Right lobe of liver (tissue), 6 donors: ENCODE measurements around the gene KCNJ2. TPM values are rescaled to one million over a fixed set of nuclear protein-coding genes. Genes with fewer than 3 reads are reported as not detected.

ENCODE experiments used
- ATAC-seq, 4 donors: fragments of 200-7000 bp; cut with Tn5 transposase; one replicate each; pipeline ENCODE4 v1.9.1; 2020; ENCODE audit warnings: mild to moderate bottlenecking in 4 of 4, moderate library complexity in 4 of 4
- DNase-seq, 3 donors: peaks; one replicate each; pipeline ENCODE4 v3.0.0-alpha.2; 2020
- H3K27ac ChIP-seq, 3 donors: fragments of 200-600 bp; one replicate each; pipeline ENCODE4 v1.8.0; 2022
- H3K27me3 ChIP-seq, 2 donors: fragments of 200-600 bp; one replicate each; pipeline ENCODE4 v1.8.0; 2022
- H3K36me3 ChIP-seq, 4 donors: fragments of 200-600 bp; sonication (generic) in 1 of 4; one replicate each; pipeline versions ENCODE4 v1.5.1 to v1.8.0; 2017 to 2022; ENCODE audit warnings: control low read depth in 1 of 4
- H3K4me1 ChIP-seq, 4 donors: fragments of 200-600 bp; sonication (generic) in 1 of 4; one replicate each; pipeline versions ENCODE4 v1.5.1 to v1.8.0; 2017 to 2022; ENCODE audit warnings: control low read depth in 1 of 4
- H3K4me3 ChIP-seq, 3 donors: fragments of 200-600 bp; one replicate each; pipeline ENCODE4 v1.8.0; 2022
- H3K9me3 ChIP-seq, 4 donors: fragments of 200-600 bp; sonication (generic) in 1 of 4; one replicate each; pipeline versions ENCODE4 v1.5.1 to v1.8.0; 2017 to 2022; ENCODE audit warnings: control low read depth in 1 of 4
- CTCF ChIP-seq, 4 donors: fragments of 200-600 bp in 3 of 4; fragments of 450-650 bp in 1 of 4; IDR thresholded peaks; one replicate each; pipeline versions ENCODE4 v1.5.1 to v1.8.0; 2016 to 2022; ENCODE audit warnings: antibody characterized with exemption in 4 of 4, mild to moderate bottlenecking in 2 of 4
- POLR2A ChIP-seq: fragments of 450-650 bp; IDR thresholded peaks from one replicate; pipeline ENCODE4 v1.6.1; 2017; ENCODE audit warnings: antibody characterized with exemption, mild to moderate bottlenecking
- WGBS: methylation state at CpG from one replicate; pipeline ENCODE4 v1.1.6; 2018; ENCODE audit warnings: low coverage, low lambda C conversion rate; ENCODE audit not compliant: insufficient coverage; ENCODE audit errors: missing lambda C conversion rate; 5-methylcytosine and 5-hydroxymethylcytosine counted together
- intact Hi-C, 2 donors: fragments of 100-400 bp; cut with DNase I; formaldehyde crosslinking; loops; one replicate each; pipeline versions ENCODE4 v1.11.2 to v1.14.1; 2022
- total RNA-seq, 6 experiments: library from RNA; depleted of rRNA in 2 of 6; stranded (reverse); fragments of >200 nt in 2 of 6; fragmentation: NEBNext Ultra II Directional in 3 of 6; extraction: Animal tissue kit (Norgen Biotek cat#: 25700) in 3 of 6; gene quantifications; one replicate each; pipeline versions ENCODE4 v1.1.0 to v1.2.4, GENCODE V29; 2016 to 2023
- donor health status: DM: no; HTN: yes; CAD: no.
- donor health status: DM: no; HTN: no; CAD: no.
- donor health status: DM: no; HTN: no; CAD: no.
- donor health status: DM: no; HTN: yes; CAD: no.
- donor health status: DM: no; HTN: yes; CAD: no.

KCNJ2 gene
- total RNA-seq, 6 experiments from 2014 or later: 0.62 to 2.5 (median 1.0) TPM

- H3K4me1 ChIP-seq: peaks cover 0 to 12% (median 0%) of the 10 kb centered on the region in 4 donors
- TF ChIP-seq POLR2A (no peak), CTCF (IDR thresholded peaks at IDR 0.05) (no peak)
- H3K9me3 ChIP-seq: no peaks in the 10 kb centered on the region
- intact Hi-C loops: no loop called here
- H3K4me3 ChIP-seq: no peak overlapping the region
- WGBS: 57% methylated on average over 2 of the region's 2 CpGs
- H3K36me3 ChIP-seq: no peaks in the 10 kb centered on the region
- no peak for DNase-seq
- no peak overlapping the region for H3K27ac ChIP-seq
- peaks cover 0 to 6% of the 10 kb centered on the region in 2 donors for H3K27me3 ChIP-seq
- no peak for ATAC-seq
Observed at GRCh38 chr17:70172923-70173322, 3.6 kb downstream of the KCNJ2 start.

GRCh38 chr17:70173681-70174080 is 4.3 kb downstream of the KCNJ2 start:
- 72% methylated on average over 2 of the region's 4 CpGs for WGBS
- Histone ChIP-seq H3K36me3 (no peaks in the 10 kb centered on the region), H3K4me1 (peaks cover 0 to 12% (median 0%) of the 10 kb centered on the region in 4 donors), H3K4me3 (no peak overlapping the region), H3K9me3 (no peaks in the 10 kb centered on the region), H3K27me3 (peaks cover 0 to 6% of the 10 kb centered on the region in 2 donors), H3K27ac (no peak overlapping the region)
- no peak for TF ChIP-seq CTCF (IDR thresholded peaks at IDR 0.05)
- no peak for TF ChIP-seq POLR2A
- DNase-seq: no peak
- intact Hi-C loops: no loop called here
- ATAC-seq: no peak

GRCh38 chr17:70181376-70181775 is 12.0 kb downstream of the KCNJ2 start:
- TF ChIP-seq POLR2A (no peak), CTCF (IDR thresholded peaks at IDR 0.05) (no peak)
- H3K36me3 ChIP-seq: no peaks in the 10 kb centered on the region
- no peaks in the 10 kb centered on the region for H3K4me1 ChIP-seq
- intact Hi-C loops: no loop called here
- WGBS: 41% methylated on average over 5 of the region's 5 CpGs
- H3K27me3 ChIP-seq: no peaks in the 10 kb centered on the region
- DNase-seq (no peak), ATAC-seq (no peak)
- no peak overlapping the region for H3K27ac ChIP-seq
- H3K9me3 ChIP-seq: no peaks in the 10 kb centered on the region
- H3K4me3 ChIP-seq: no peak overlapping the region

- TF ChIP-seq CTCF (IDR thresholded peaks at IDR 0.05) (no peak), POLR2A (no peak)
- WGBS: 68% methylated on average over 3 of the region's 3 CpGs
Observed at GRCh38 chr17:70181866-70182265, 12.5 kb downstream of the KCNJ2 start.

GRCh38 chr17:70183508-70183907 is 14.2 kb downstream of the KCNJ2 start:
- DNase-seq (no peak), ATAC-seq (no peak)
- Histone ChIP-seq H3K4me1 (no peaks in the 10 kb centered on the region), H3K27me3 (no peaks in the 10 kb centered on the region), H3K4me3 (no peak overlapping the region), H3K27ac (no peak overlapping the region), H3K9me3 (no peaks in the 10 kb centered on the region), H3K36me3 (no peaks in the 10 kb centered on the region)
- intact Hi-C loops: no loop called here
- TF ChIP-seq POLR2A: no peak
- no peak for TF ChIP-seq CTCF (IDR thresholded peaks at IDR 0.05)
- WGBS: 61% methylated on average over 4 of the region's 4 CpGs

More at GRCh38 chr17:70181866-70182265, 12.5 kb downstream of the KCNJ2 start:
- no peak for DNase-seq
- H3K4me3 ChIP-seq: no peak overlapping the region
- no peaks in the 10 kb centered on the region for H3K4me1 ChIP-seq
- no peaks in the 10 kb centered on the region for H3K9me3 ChIP-seq
- ATAC-seq: no peak
- no peaks in the 10 kb centered on the region for H3K36me3 ChIP-seq
- no peaks in the 10 kb centered on the region for H3K27me3 ChIP-seq
- intact Hi-C loops: no loop called here
- H3K27ac ChIP-seq: no peak overlapping the region
